DOHH2 (cell line): ENCODE data around the gene TMEM263.

Experiments used
- H3F3A ChIP-seq: fragments of 200-600 bp; sonication (generic), shearing (Covaris generic); 2 replicates; pipeline ENCODE4 v1.6.0; 2016; ENCODE audit warnings: antibody characterized with exemption, mild to moderate bottlenecking; ENCODE audit not compliant: control insufficient read depth, insufficient read depth
- H3K27ac ChIP-seq: fragments of 200-600 bp; sonication (generic); 2 replicates; pipeline ENCODE4 v1.5.1; 2014; ENCODE audit warnings: low read depth, mild to moderate bottlenecking, low read length, moderate library complexity
- H3K27me3 ChIP-seq: fragments of 200-600 bp; sonication (generic); 2 replicates; pipeline ENCODE4 v1.6.1; 2014; ENCODE audit warnings: mild to moderate bottlenecking, low read length, mixed read lengths; ENCODE audit not compliant: control insufficient read depth
- H3K36me3 ChIP-seq: fragments of 200-600 bp; sonication (generic); 2 replicates; pipeline ENCODE4 v1.6.1; 2014; ENCODE audit warnings: mild to moderate bottlenecking, low read length, moderate library complexity, mixed read lengths; ENCODE audit not compliant: control insufficient read depth
- H3K4me1 ChIP-seq: fragments of 200-600 bp; sonication (generic); 2 replicates; pipeline ENCODE4 v1.6.1; 2014; ENCODE audit warnings: mild to moderate bottlenecking, low read length, mixed read lengths; ENCODE audit not compliant: control insufficient read depth
- H3K4me2 ChIP-seq: fragments of 200-600 bp; sonication (generic); 2 replicates; pipeline ENCODE4 v1.6.0; 2014; ENCODE audit warnings: mild to moderate bottlenecking, low read length, moderate library complexity
- H3K4me3 ChIP-seq: fragments of 200-600 bp; sonication (generic); 2 replicates; pipeline ENCODE4 v1.5.1; 2014; ENCODE audit warnings: mild to moderate bottlenecking, low read length, mixed read lengths
- H3K79me2 ChIP-seq: fragments of 200-600 bp; sonication (generic); 2 replicates; pipeline ENCODE4 v1.6.1; 2014; ENCODE audit warnings: mild to moderate bottlenecking, low read length, mixed read lengths; ENCODE audit not compliant: control insufficient read depth
- H3K9me2 ChIP-seq: fragments of 200-600 bp; sonication (generic); replicated peaks from 2 replicates; pipeline ENCODE4 v1.6.1; 2014; ENCODE audit warnings: mild to moderate bottlenecking, low read length, mixed read lengths; ENCODE audit not compliant: control insufficient read depth
- H3K9me3 ChIP-seq: fragments of 200-600 bp; sonication (generic); 2 replicates; pipeline ENCODE4 v1.6.1; 2014; ENCODE audit warnings: antibody characterized with exemption, low read length, mixed read lengths; ENCODE audit not compliant: control insufficient read depth, insufficient read depth
- H4K20me1 ChIP-seq: fragments of 200-600 bp; sonication (generic); 2 replicates; pipeline ENCODE4 v1.6.0; 2014; ENCODE audit warnings: low read depth, mild to moderate bottlenecking, antibody characterized with exemption, low read length, moderate library complexity; ENCODE audit not compliant: control insufficient read depth, insufficient read depth
- CTCF ChIP-seq: fragments of 200-600 bp; sonication (generic); IDR thresholded peaks from one replicate; pipeline ENCODE4 v1.5.1; 2014; ENCODE audit warnings: antibody characterized with exemption, mild to moderate bottlenecking, low read depth, low read length; ENCODE audit not compliant: poor library complexity, severe bottlenecking
- EZH2phosphoT487 ChIP-seq: fragments of 200-600 bp; sonication (generic); IDR thresholded peaks from 2 replicates; pipeline ENCODE4 v1.6.1; 2017; ENCODE audit warnings: borderline replicate concordance, mild to moderate bottlenecking, antibody characterized with exemption, low read length, moderate library complexity, mixed read lengths

Gene TMEM263

GRCh38 chr12:106941481-106942156, 14.1 kb upstream of the TMEM263 start:
- H4K20me1 ChIP-seq, result no peaks in the 10 kb centered on the region

GRCh38 chr12:106942775-106943174, 12.9 kb upstream of the TMEM263 start:
- TF ChIP-seq CTCF (no peak), EZH2phosphoT487 (no peak)
- no peaks in the 10 kb centered on the region for H3K36me3 ChIP-seq
- no peaks in the 10 kb centered on the region; the same call in 1 of the 2 replicates for H3K9me3 ChIP-seq
- H3F3A ChIP-seq, result no peaks in the 10 kb centered on the region
- no peaks in the 10 kb centered on the region for H3K79me2 ChIP-seq
- H3K4me3 ChIP-seq, result no peak overlapping the region
- H3K27me3 ChIP-seq, result peaks cover 7% of the 10 kb centered on the region; the same call in 1 of the 2 replicates
- H3K9me2 ChIP-seq, result no peaks in the 10 kb centered on the region
- H3K4me2 ChIP-seq, result no peak overlapping the region
- no peak overlapping the region for H3K27ac ChIP-seq
- H4K20me1 ChIP-seq, result no peaks in the 10 kb centered on the region
- no peaks in the 10 kb centered on the region for H3K4me1 ChIP-seq

More at GRCh38 chr12:106941481-106942156, 14.1 kb upstream of the TMEM263 start:
- Histone ChIP-seq H3K79me2 (no peaks in the 10 kb centered on the region), H3K4me3 (no peak overlapping the region), H3K9me2 (no peaks in the 10 kb centered on the region), H3K4me1 (no peaks in the 10 kb centered on the region), H3K4me2 (no peak overlapping the region), H3K27ac (no peak overlapping the region), H3K9me3 (no peaks in the 10 kb centered on the region; the same call in 1 of the 2 replicates), H3F3A (no peaks in the 10 kb centered on the region), H3K27me3 (peaks cover 7% of the 10 kb centered on the region; the same call in 1 of the 2 replicates), H3K36me3 (no peaks in the 10 kb centered on the region)
- TF ChIP-seq CTCF (no peak), EZH2phosphoT487 (no peak)

GRCh38 chr12:106945261-106945851, 10.4 kb upstream of the TMEM263 start:
- no peak overlapping the region for H3K4me3 ChIP-seq
- no peaks in the 10 kb centered on the region for H4K20me1 ChIP-seq
- no peaks in the 10 kb centered on the region for H3K79me2 ChIP-seq
- no peak overlapping the region for H3K27ac ChIP-seq
- no peaks in the 10 kb centered on the region for H3F3A ChIP-seq
- no peak overlapping the region for H3K4me2 ChIP-seq
- H3K36me3 ChIP-seq, result no peaks in the 10 kb centered on the region
- no peaks in the 10 kb centered on the region for H3K27me3 ChIP-seq
- H3K9me3 ChIP-seq, result peaks cover 4% of the 10 kb centered on the region; the same call in 1 of the 2 replicates
- no peaks in the 10 kb centered on the region for H3K9me2 ChIP-seq
- no peak for TF ChIP-seq EZH2phosphoT487
- no peaks in the 10 kb centered on the region for H3K4me1 ChIP-seq

- no peaks in the 10 kb centered on the region; the same call in 1 of the 2 replicates for H3K27me3 ChIP-seq
- H3K4me3 ChIP-seq, result no peak overlapping the region
- no peak for TF ChIP-seq EZH2phosphoT487
- no peak for TF ChIP-seq CTCF
- H3K9me2 ChIP-seq, result no peaks in the 10 kb centered on the region
- H3K27ac ChIP-seq, result no peak overlapping the region
- no peaks in the 10 kb centered on the region for H4K20me1 ChIP-seq
- H3F3A ChIP-seq, result no peaks in the 10 kb centered on the region
- H3K36me3 ChIP-seq, result no peaks in the 10 kb centered on the region
- H3K79me2 ChIP-seq, result no peaks in the 10 kb centered on the region
- H3K9me3 ChIP-seq, result peaks cover 4% of the 10 kb centered on the region; the same call in 1 of the 2 replicates
- H3K4me1 ChIP-seq, result no peaks in the 10 kb centered on the region
- no peak overlapping the region for H3K4me2 ChIP-seq
Observed at GRCh38 chr12:106947461-106947860, 8.2 kb upstream of the TMEM263 start.
